CD4-positive, alpha-beta T cell treated with Interleukin-21 for 1 hour (primary cell): ENCODE data around the gene DDA1.

Source experiments
- DNase-seq: peaks from one replicate; pipeline ENCODE4 v3.0.0-alpha.2; 2020

Gene DDA1

DNA sequence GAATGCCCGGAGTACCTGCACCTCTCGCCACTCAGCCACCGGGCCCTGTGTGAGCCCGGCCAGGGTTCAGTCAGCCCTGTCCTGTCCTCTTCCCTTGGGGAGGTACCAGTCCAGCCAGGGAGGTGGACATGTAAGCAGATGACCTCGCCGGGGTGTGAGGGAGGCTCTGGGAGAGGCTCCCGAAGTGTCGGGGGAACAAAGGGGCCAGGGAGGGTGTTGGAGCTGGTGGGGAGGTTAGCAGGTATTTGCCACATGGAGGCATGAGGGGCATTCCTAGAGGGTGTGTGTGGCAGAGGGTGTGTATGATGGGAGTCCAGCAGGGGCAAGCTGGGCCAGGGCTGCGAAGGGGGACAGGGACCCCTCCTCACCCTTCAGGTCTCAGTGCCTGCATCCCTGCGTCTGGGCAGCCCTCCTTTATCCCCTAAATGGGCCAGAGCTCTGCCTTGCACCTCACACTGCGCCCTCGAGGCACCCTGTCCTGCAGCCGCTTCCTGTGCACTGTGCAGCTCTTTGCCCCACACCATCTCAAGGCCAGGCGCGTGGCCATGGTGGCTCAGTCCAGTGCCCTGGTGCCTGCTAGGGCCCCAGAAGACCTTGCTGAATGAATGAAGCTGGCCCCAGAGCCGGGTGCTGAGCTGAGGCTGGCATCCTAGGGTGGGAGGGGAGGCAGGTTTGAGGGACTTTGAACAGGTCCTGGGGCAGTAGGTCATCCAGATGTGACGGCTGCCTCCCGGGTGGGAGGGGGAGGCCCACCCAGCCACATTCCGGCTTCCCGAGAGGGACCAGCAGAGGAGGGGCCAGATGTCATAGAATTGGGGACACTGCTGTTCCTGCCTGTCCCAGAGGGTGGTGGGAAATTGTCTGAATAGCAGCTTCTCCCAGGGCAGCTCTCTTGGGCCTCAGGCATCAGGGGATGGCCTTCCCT, 3.1 kb downstream of the DDA1 start:
- no peak for DNase-seq

DNA sequence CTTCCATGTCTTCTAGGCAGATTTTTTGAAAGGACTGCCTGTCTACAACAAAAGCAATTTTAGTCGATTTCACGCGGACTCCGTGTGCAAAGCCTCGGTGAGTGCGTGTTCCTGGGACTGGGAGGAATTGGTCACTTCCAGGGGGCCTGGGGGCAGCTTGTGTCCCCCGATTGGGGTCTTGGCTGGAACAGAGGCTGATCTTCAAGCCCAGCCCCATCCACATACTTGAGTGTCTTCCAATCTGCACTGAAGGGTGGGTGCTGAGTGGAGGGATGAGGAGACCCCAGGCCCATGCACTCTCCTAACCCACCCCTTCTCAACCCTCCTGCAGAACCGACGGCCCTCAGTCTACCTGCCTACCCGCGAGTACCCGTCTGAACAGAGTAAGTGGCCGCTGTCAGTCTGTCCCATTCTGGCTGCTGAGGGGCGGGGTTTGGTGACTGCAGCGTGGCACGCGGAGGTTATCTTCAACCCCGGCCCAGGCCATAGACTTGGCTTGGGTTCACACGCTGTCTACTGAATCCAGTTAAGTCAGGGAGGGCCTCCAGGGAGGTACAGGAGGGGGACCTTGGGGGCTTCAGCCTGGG, 4.7 kb downstream of the DDA1 start:
- no peak for DNase-seq

DNA sequence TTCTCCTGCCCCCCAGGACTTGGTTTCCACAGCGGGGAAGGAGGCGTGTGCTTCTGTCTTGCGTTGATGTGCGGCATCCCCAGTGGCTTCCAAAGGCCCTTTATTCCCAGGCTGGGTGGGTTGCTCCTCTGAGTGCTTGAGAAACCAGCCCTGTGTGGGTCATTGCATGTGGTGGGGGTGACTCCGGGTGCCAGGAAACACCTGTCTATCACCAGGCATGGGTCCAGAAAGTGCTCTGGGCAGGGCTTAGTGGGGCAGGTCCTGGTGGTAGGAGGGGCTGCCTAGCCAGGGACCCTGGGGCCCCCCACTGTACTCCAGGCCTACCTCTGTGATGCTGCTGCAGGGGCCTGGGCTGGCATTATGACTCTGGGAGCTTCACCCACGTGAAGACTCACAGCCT, 9.6 kb downstream of the DDA1 start:
- no peak for DNase-seq

DNA sequence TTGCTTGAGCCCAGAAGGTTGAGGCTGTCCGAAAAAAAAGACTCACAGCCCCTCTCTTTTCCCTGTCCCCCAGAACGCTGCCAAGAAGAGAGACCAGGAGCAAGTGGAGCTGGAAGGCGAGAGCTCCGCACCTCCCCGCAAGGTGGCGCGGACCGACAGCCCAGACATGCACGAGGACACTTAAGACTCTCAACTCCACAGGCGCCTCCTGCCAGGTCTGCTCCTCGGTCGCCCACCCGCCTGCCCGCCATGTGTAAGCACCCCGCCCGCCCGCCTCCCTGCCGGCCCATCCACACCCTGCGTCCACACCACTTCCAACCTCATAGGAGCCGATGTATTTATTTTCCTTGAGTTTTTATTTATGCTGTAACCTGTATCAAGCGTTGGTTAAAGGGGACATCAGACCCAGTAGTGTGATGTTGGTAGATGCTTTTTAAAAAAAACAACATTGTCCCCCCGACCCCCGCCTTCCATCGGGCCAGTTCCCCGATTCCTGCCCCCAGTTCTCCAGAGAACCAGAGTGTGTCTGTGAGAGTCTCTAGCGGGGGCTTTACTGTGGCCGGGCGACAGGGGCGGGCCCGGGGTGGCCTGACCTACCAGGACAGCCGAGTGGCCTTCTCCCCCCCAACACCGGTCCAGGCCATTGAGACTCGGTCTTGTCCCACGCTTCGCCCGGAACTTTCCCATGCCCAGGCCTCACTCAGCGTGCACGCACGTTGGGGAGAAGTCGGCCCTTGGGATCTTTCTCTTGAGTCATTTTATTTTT, 10.3 kb downstream of the DDA1 start:
- DNase-seq, result no peak

DNA sequence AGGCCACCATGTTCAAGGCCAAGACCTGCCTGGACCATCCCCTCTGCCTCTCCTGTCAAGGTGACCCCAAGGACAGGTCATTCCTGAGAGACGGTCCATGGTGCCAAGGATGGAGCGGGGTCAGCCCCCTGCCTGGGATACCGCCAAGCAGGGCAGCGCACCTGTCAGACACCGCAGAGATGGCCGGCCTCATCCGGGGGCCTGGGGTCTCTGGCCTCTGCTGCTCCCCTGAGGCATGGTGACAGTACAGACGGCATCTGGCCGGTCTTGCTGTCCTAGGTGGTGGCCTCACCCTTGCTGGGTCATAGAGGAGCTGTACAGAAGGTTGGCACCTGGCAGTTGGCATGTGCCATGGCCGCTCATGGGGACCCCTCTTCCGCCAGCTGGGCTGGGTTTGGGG, 11.1 kb downstream of the DDA1 start:
- DNase-seq, result no peak

DNA sequence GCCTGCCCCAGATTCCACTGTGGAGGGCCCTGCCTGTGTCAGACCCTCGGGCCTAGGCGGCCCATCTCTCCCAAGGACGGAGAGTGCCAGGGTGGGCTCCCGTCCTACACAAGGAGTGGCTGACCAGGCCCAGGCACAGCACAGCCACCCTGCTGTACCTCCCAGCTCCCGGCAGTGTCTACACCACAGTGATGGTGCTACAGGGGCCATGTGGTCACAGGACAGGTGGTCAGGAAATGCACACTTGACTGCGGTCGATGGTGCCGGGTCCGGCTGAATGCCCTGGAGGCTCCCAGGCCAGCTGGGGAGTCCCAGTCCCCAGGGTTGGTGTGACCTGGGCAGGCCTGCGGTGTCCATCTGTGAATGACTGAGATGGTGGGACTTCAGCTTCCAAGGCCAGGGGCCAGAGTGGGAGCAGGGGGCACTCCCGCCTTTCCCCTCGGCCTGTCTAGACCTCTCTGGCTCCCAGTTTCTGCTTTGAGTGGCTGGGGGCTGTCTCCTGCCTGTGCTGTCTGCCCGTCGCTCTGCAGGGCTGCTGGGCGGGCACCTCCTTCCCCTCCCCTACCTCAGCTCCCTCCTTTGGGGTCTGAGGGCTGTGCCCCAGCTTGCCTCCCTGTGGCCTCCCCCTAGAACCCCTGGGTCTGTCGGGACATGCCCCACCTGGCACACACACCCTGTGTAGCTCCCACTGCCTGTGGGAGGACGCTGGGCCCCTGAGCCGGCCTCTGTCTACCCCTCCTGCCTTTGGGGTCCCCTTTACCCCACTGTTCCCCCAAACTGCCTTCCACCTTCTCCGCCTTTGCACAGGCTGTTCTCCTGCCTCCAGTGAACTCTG, 12.5 kb downstream of the DDA1 start:
- DNase-seq, result no peak

DNA sequence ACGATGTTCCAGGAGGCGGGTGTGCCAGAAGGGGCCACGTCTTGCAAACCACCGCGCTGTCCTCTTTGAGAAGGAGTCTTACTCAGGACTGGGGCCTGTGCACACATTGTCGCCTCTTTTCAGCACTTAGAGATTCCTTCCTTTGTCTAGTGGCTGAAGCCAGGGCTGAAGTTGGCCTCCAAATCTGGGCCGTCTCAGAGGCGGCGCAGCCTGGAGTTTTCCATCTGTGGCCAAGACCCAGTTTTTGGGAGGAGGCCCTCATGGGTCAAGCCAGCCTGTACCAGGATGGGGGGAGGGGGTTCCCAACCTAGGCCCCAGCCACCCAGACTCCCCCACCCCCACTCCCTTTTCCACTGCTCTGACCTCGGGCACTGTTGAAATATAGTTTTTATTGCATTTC, 13.5 kb downstream of the DDA1 start:
- DNase-seq, result no peak

DNA sequence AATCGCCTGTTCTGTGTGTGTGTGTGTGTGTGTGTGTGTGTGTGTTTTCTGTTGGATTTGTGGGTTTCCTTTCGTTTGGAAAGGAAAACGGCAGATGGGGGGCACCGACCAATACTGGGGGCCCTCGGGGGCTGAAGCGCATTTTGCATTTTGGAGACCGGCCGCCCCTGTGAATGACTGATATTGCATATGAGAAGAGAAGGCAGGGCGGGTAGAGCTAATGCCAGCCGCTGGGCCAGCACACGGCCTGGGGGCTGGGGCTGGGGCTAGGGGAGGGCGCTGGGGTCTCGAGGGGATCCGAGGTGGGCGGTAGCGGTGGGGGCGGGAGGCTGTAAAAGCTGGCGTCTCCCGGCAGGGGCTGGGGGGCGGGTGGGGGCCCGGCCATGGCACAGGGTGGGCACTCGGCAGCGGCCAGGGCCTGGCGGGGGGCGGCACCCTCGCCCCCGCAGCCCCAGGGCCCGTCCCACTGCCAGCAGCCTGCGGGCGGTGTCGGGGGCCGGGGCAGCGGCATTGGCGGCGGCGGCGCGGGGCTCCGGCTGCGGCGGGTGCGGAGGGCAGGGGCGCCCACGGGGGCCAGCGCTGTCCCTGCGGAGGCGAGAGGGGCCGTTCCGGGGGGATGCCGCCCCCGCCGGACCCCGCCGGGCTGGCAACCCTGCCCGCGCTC, 14.1 kb downstream of the DDA1 start:
- DNase-seq, result no peak

DNA sequence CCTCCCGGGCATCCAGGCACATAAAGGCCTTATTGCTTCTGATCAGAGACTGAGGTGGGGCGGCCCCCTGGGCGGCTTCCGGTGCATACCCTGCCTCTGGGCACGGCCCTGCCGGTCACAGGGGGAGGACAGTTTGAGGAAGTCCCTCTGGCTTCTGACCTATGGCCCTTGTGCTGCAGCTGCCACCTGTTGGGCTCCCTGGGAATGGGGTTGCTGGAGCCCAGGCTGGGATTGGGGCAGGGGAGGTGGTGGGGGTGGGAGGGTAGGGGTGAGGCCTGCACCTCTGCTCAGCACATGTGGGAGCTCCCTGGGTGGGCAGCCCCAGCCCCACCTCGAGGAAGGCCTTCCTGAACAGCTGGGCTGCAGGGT, 14.6 kb downstream of the DDA1 start:
- peak; percentile 21 for DNase-seq

DNA sequence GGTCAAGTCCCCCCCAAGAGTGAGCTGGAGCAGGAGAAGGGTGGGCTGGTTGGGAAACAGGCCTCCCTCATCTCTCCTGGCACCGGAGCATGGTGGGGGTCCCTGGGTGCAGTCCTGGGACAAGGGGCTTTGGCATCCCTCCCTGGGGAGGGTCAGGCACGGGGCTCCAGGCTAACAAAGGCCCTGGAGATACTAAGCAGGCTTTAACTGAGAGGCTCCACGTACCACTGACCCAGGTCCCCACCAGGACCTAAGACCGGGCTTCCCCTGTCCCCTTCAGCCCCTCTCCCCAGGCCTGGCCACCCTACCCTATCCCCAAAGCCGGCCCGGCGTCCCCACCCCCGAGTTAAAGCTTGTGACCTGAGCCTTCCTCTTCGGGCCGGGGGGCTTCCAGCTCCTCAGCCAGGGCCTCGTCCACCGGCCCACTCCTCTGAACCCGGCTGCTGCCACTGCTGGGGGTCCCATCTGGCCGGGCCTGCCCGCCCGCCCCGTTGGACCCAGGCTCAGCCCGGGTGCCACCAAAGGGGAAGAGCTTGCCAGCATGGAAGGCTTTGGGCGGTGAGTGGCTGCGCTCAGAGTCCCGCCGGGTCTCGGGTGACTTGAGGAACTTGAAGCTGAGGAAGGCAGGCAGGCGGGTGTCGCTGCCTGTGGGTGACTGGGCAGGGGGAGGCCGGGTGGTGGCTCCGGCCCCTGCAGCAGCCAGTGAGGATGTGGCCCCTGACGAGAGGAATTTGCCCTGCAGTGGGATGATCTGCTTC, 15.2 kb downstream of the DDA1 start:
- no peak for DNase-seq

DNA sequence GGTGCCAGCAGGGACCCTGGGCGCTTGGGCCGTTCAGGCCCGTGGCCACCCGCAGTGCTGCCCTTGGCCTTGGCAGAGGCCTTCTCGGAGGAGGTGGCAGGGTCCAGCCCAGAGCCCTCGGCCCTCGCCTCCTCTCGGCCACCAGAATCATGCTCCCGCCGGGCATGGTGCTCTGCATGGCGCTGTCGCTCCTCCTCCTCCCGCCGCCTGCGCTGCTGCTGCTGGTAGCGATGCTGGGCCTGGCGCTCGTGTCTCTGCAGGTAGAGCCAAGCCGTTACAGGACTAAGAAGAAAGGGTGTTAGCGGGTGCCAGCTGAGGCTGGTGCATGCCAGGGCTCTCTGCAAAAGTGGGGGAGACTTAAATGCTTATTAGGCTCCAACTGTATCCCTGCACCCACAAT, 15.8 kb downstream of the DDA1 start:
- DNase-seq, result no peak

DNA sequence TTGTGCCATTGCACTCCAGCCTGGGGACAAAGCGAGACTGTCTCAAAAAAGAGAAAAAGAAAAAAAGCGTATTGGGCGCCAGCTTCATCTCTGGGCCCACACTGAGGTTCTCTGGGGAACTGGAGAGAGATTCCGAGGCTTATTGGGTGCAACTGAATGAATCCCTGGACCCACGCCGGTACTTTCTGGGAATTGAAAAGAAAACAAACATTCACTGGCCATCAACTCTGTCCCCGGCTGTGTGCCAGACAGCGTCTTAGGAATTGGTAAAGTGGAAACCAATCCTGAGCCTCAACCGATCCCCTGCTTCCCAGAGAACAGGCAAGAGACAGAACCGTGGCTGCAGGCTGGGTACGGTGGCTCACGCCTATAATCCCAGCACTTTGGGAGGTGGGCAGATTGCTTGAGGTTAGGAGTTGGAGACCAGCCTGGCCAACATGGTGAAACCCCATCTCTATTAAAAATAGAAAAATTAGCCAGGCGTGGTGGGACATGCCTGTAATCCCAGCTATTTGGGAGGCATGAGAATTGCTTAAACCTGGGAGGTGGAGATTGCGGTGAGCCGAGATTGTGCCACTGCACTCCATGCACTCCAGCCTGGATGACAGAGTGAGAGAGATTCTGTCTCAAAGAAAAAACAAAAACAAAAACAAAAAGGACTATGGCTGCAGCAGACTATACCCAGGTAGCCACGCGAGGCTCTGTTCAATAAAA, 16.7 kb downstream of the DDA1 start:
- no peak for DNase-seq

DNA sequence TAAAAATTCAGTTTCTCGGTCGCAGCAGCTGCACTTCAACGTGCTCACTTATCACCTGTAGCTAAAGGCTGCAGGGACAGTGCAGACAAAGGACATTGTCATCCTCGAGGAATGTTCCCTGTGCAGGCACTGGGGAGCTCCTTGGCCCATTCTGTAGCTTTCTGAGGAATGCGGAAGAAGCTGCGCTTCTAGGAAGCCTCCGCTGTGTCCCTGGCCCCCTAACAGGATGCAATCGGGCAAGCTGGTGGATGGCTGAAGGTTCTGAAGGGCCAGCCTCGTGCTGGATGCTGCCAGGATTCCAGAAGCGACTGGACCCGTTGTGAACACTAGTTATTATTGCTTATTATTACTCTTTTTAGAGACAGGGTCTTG, 17.2 kb downstream of the DDA1 start:
- DNase-seq, result no peak

DNA sequence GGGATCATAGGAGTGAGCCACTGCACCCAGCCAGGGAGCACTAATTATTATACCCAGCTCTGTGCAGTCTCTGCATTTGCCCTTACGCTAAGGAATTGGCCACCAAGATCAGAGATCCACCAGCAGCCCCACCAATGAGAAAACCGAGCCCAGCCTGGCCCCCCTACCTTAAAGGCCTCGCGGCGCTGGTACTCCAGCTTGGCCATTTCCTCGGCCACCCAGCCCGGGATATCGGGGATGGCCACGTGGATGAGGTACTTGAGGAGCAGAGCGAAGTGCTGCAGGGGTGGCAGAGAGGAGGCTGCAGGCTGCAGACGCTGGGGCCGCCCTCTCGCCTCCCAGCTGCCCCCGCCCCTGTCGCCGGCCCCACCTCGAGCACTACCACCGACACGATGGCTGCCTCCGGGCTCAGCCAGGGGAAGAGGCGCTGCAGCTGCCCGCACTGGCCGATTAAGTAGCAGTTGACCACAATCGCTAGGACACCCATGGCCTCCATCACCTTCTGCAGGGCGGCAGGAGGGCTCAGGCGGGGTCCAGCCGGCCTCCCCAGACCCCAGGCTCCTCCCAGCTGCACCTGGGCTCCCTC, 17.8 kb downstream of the DDA1 start:
- no peak for DNase-seq

DNA sequence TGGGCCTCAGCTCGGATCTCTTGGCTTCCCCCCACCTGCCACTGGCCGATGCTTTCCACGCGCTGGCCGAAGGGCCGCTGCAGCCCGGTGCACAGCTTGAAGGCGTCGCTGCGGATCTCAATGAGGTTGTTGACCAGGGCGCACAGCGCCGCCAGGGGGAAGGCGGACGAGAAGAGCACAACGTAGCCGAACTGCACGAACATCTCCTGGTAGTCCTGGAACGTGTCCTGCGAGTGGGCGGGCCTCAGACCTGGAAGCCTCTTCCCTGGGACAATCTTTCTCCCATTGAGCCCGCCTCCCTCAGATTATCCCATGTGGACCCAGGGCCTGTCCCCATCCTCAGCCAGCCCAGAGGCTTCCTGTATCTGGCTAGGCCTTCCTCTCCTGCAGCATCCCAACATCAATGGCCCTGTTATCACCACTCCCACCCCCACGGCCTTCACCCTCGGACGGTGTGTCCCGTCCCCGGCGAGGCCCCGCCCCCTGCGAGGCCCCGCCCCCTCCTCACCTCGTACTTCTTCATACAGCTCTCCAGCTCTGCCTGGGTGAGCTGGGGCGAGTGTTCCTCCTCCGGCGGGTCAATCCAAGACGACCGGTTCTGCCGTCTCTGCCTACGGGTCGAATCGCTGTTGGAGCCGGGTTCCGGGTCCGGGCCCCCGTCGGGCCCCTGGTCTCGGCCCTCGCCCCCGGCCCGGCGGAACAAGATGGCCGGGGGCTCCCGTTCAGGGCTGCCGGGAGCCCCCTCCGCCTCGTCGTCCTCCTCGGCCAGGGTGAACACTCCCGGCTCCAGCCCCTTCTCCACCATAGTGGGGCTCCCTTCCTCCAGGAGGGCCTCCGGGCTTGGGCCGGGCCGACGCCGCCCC, 18.5 kb downstream of the DDA1 start:
- DNase-seq, result peak; percentile 66

DNA sequence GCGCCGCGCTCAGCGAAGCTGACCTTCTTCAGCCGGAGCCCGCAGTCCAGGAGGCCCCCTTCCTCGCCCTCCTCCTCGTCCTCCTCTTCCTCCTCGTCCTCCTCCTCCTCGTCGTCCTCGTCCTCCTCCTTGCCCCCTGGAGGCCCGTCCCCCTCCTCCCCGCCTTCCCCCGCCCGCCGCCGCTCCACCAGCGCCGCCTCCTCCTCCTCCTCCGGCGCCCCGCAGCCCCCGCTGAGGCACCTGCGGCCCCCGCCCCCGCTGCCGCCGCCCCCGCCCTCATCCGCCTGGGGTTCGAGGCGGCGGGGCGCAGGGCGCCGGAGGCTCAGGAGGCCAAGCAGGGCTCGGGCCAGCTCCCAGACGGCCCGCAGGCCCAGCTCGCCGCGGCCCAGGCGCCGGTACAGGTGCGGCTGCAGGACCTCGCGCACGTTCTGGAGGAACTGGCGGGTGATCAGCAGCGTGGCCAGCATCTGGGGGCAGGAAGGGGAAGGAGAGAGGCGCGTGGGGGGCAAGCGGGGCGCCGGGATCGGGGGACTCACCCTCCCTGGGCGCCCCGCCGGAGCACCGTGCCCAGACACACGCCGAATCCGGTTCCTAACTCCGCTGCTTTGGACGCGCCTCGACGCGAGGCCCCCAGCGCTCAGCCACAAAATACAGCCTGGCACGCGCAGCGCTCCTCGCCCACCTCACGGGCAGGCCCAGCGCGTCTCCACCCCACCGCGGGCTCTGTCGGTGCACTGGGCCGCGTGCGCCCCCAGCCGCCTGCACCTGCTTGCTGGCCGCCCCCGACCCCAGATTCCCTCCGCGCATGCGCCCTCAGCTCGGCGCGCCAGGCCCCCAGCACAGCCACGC, 19.4 kb downstream of the DDA1 start:
- DNase-seq, result peak; percentile 49

DNA sequence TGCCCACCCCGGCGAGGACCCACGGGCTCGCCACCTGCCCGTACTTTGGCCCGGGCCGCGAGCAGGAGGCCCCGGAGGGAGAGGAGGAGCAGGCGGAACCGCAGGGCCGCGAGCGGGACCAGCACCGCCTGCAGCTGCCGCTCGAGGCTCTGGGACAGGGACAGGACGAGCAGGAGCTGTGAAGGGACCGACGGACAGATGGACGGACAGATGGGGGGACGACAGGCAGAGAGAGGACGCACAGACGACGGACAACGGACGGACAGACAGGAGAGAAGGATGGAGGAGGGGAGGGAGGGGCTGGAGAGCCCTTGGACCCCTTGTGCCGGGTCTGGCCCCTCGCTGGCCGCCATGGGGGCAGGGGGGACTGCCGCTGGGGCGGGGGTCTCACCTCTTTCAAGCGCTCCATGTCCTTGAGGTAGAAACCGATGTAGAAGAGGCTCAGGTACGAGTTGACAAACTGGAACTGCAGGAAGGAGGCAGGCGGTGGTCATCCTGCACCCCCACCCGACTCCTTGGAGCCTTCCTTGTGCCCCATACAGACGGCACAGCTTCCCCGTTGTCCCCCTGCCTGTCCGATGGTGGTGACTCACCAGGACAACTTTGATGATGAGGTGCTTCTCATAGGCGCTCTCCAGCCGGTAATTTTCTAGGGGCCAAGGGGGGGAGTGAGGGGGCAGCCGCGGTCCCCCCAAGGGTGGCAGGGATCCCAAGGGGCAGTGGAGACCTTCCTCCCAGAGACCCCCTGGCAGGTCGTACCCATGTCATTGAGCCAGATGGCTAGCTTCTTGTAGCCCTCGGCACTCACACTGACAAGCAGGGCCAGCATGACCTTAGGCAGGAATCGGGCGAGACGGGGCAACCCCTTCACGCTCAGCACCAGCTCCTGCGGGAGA, 20.3 kb downstream of the DDA1 start:
- DNase-seq, result no peak
